GM19193 (cell line): ENCODE measurements around the gene PARVB.

ENCODE experiments used
- POLR2A ChIP-seq: IDR thresholded peaks from 4 replicates; pipeline ENCODE4 v1.6.1; 2011; ENCODE audit not compliant: insufficient read depth, insufficient read length; ENCODE audit errors: extremely low read depth

The PARVB gene

GRCh38 chr22:44165286-44165874, 141.3 kb downstream of the PARVB start:
- no peak for TF ChIP-seq POLR2A

GRCh38 chr22:44166498-44167276, 142.6 kb downstream of the PARVB start:
- no peak for TF ChIP-seq POLR2A

GRCh38 chr22:44167501-44167900, 143.4 kb downstream of the PARVB start:
- TF ChIP-seq POLR2A = no peak

- no peak for TF ChIP-seq POLR2A
Measured at GRCh38 chr22:44168206-44168605, 144.1 kb downstream of the PARVB start.

GRCh38 chr22:44170470-44170869, 146.4 kb downstream of the PARVB start:
- TF ChIP-seq POLR2A = no peak

GRCh38 chr22:44171561-44171960, 147.5 kb downstream of the PARVB start:
- no peak for TF ChIP-seq POLR2A

- no peak for TF ChIP-seq POLR2A
Measured at GRCh38 chr22:44172370-44173108, 148.4 kb downstream of the PARVB start.

GRCh38 chr22:44173154-44173553, 149.1 kb downstream of the PARVB start:
- TF ChIP-seq POLR2A = no peak

GRCh38 chr22:44175676-44176075, 151.6 kb downstream of the PARVB start:
- TF ChIP-seq POLR2A = no peak

GRCh38 chr22:44179196-44179988, 155.3 kb downstream of the PARVB start:
- no peak for TF ChIP-seq POLR2A

GRCh38 chr22:44179989-44180705, 156.0 kb downstream of the PARVB start:
- TF ChIP-seq POLR2A = no peak

GRCh38 chr22:44180706-44181032, 156.6 kb downstream of the PARVB start, which contains the start of gene PARVG:
Gene PARVG, plus strand, starts transcription at chr22:44180925. Its CDS starts 2,405 bp downstream, at chr22:44183330.
- no peak for TF ChIP-seq POLR2A

GRCh38 chr22:44181033-44181911, 157.2 kb downstream of the PARVB start:
- TF ChIP-seq POLR2A = peak; percentile 48
